GM19438 (cell line): Measurements from ENCODE around the gene SMTN.
"Not testable (repeated sequence)": the region's sequence is repeated elsewhere in the genome, so short reads cannot be mapped to it uniquely, and the experiment has no call there.

Experiments
- ATAC-seq: cut with Tn5 transposase; IDR thresholded peaks from one replicate; pipeline ENCODE4 v1.9.1; 2021; ENCODE audit warnings: low read depth; ENCODE audit not compliant: unreplicated experiment

SMTN gene

GRCh38 chr22:31103111-31103510 lies 22.0 kb downstream of the SMTN start:
- ATAC-seq = no peak

- no peak for ATAC-seq
These were observed 23.0 kb downstream of the SMTN start for GRCh38 chr22:31103899-31104694.

GRCh38 chr22:31104869-31105268 lies 23.8 kb downstream of the SMTN start:
- ATAC-seq = no peak

GRCh38 chr22:31105282-31105929 lies 24.3 kb downstream of the SMTN start:
- no peak for ATAC-seq

GRCh38 chr22:31106001-31106571 lies 25.0 kb downstream of the SMTN start:
- no peak for ATAC-seq

GRCh38 chr22:31106731-31107177 lies 25.6 kb downstream of the SMTN start:
- no peak for ATAC-seq

GRCh38 chr22:31107178-31107893 lies 26.2 kb downstream of the SMTN start, which contains the start of gene SELENOM:
Gene SELENOM, minus strand, starts transcription at chr22:31107568. Its CDS starts 63 bp downstream, at chr22:31107505.
- peak; percentile 89 for ATAC-seq

- peak; percentile 21 for ATAC-seq
These were observed 26.7 kb downstream of the SMTN start for GRCh38 chr22:31107894-31108218.

GRCh38 chr22:31112547-31113091 lies 31.5 kb downstream of the SMTN start:
- ATAC-seq = not testable (repeated sequence)

GRCh38 chr22:31118046-31118820 lies 37.1 kb downstream of the SMTN start:
- ATAC-seq = no peak

- ATAC-seq = no peak
These were observed 38.1 kb downstream of the SMTN start for GRCh38 chr22:31119026-31119717.

GRCh38 chr22:31120230-31120629 lies 39.1 kb downstream of the SMTN start:
- ATAC-seq = no peak

- ATAC-seq = no peak
These were observed 39.5 kb downstream of the SMTN start for GRCh38 chr22:31120642-31121041.

GRCh38 chr22:31121403-31121802 lies 40.3 kb downstream of the SMTN start:
- ATAC-seq = no peak

- ATAC-seq = no peak
These were observed 41.0 kb downstream of the SMTN start for GRCh38 chr22:31122196-31122531.

- ATAC-seq = no peak
These were observed 41.6 kb downstream of the SMTN start, which contains the start of gene INPP5J for GRCh38 chr22:31122532-31123291. Gene INPP5J, plus strand, starts transcription at chr22:31122966. Its CDS starts 49 bp downstream, at chr22:31123015.

- ATAC-seq = no peak
These were observed 42.1 kb downstream of the SMTN start for GRCh38 chr22:31123292-31123602.

GRCh38 chr22:31124290-31124689 lies 43.2 kb downstream of the SMTN start:
- no peak for ATAC-seq
